Measurements from ENCODE around the gene ACTL9. TPM values are rescaled to one million over a fixed set of nuclear protein-coding genes. Genes with fewer than 3 reads are reported as not detected.

Gene ACTL9
- total RNA-seq, 1 experiment from 2014 or later: not detected

DNA sequence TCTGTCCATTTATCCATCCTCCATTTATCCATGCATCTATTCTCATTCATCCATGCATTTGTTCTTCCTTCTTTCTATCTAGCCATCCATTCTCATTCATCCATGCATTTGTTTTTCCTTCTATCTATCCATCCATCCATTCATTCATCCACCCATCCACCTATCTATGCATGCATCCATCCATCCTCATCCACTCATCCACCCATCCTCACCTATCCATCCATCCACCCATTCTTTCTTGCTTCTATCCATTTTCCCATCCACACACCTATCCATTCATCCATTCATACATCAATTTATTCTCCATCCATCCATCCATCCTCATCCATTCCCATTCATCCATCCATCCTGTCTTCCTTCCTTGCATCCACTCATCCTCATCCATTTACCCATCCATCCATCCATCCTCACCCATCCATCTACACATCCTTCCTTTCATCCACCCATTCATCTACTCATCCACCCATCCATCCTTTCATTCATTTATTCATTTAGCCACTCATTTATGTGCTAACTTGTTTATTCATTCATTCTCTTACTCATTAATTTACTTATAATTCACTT lies 20.3 kb downstream of the ACTL9 start:
- Mint-ChIP-seq H3K9me3 (ENCODE audit: low read depth, unreplicated experiment) (peaks cover 16% of the 10 kb centered on the region), H3K36me3 (ENCODE audit: insufficient read depth, unreplicated experiment) (no peaks in the 10 kb centered on the region), H3K27ac (ENCODE audit: unreplicated experiment) (no peak overlapping the region), H3K27me3 (ENCODE audit: unreplicated experiment) (peaks cover 15% of the 10 kb centered on the region), H3K4me3 (ENCODE audit: low read depth, unreplicated experiment) (no peak overlapping the region), H3K4me1 (ENCODE audit: low read depth, unreplicated experiment) (no peaks in the 10 kb centered on the region)
- no peak for DNase-seq
- intact Hi-C loops (cut with micrococcal nuclease; ENCODE audit: unreplicated experiment): no loop called here
- BruUV-seq (replicated peaks): no TSS peak
- CTCF ChIA-PET: no interaction called here
- TF ChIP-seq, protein P1, sequence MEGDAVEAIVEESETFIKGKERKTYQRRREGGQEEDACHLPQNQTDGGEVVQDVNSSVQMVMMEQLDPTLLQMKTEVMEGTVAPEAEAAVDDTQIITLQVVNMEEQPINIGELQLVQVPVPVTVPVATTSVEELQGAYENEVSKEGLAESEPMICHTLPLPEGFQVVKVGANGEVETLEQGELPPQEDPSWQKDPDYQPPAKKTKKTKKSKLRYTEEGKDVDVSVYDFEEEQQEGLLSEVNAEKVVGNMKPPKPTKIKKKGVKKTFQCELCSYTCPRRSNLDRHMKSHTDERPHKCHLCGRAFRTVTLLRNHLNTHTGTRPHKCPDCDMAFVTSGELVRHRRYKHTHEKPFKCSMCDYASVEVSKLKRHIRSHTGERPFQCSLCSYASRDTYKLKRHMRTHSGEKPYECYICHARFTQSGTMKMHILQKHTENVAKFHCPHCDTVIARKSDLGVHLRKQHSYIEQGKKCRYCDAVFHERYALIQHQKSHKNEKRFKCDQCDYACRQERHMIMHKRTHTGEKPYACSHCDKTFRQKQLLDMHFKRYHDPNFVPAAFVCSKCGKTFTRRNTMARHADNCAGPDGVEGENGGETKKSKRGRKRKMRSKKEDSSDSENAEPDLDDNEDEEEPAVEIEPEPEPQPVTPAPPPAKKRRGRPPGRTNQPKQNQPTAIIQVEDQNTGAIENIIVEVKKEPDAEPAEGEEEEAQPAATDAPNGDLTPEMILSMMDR (IDR thresholded peaks at IDR 0.05; ENCODE audit: unreplicated experiment): no peak

- intact Hi-C loops (cut with micrococcal nuclease; ENCODE audit: unreplicated experiment): no loop called here
- no peaks in the 10 kb centered on the region for H3K4me1 Mint-ChIP-seq (ENCODE audit: low read depth, unreplicated experiment)
- TF ChIP-seq, protein P1 (IDR thresholded peaks at IDR 0.05; ENCODE audit: unreplicated experiment): no peak
- H3K27ac Mint-ChIP-seq (ENCODE audit: unreplicated experiment): no peak overlapping the region
- H3K27me3 Mint-ChIP-seq (ENCODE audit: unreplicated experiment): peaks cover 15% of the 10 kb centered on the region
- H3K4me3 Mint-ChIP-seq (ENCODE audit: low read depth, unreplicated experiment): no peak overlapping the region
- CTCF ChIA-PET: no interaction called here
- H3K9me3 Mint-ChIP-seq (ENCODE audit: low read depth, unreplicated experiment): peaks cover 13% of the 10 kb centered on the region
- H3K36me3 Mint-ChIP-seq (ENCODE audit: insufficient read depth, unreplicated experiment): no peaks in the 10 kb centered on the region
- DNase-seq: no peak
- BruUV-seq (replicated peaks): no TSS peak
These were observed 23.5 kb downstream of the ACTL9 start for GRCh38 chr19:8675066-8675465.

DNA sequence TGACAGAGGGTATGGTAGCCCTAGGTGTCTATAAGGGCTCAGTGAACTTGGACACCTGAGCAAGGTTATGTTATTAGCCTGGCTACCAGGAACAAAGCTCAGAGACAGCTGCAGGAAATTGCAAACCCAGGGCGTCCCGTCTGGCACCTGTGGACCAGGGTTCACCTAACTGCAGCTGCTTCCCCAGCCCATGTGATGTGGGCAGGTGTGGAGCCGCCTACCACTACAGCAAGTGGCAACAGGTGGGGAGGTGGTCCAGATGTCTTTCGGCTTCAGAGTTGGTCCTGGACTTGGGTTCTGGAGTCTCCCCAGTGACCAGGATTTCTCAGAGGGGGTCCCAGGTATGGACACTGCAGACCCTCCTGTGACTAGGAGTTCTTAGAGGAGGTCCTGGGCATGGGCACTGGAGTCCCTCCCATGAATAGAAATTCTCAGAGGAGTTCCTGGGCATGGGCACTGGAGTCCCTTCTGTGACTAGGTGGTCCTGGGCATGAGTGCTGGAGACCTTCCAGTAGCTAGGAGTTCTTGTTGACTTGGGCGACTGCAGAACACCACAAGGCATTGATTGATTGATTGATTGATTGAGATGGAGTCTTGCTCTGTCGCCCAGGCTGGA lies 25.2 kb downstream of the ACTL9 start:
- intact Hi-C loops (cut with micrococcal nuclease; ENCODE audit: unreplicated experiment): no loop called here
- no peak overlapping the region for H3K4me3 Mint-ChIP-seq (ENCODE audit: low read depth, unreplicated experiment)
- H3K27me3 Mint-ChIP-seq (ENCODE audit: unreplicated experiment): peaks cover 15% of the 10 kb centered on the region
- no peak for DNase-seq
- H3K9me3 Mint-ChIP-seq (ENCODE audit: low read depth, unreplicated experiment): peaks cover 10% of the 10 kb centered on the region
- TF ChIP-seq, protein P1 (IDR thresholded peaks at IDR 0.05; ENCODE audit: unreplicated experiment): no peak
- no peaks in the 10 kb centered on the region for H3K4me1 Mint-ChIP-seq (ENCODE audit: low read depth, unreplicated experiment)
- no peak overlapping the region for H3K27ac Mint-ChIP-seq (ENCODE audit: unreplicated experiment)
- H3K36me3 Mint-ChIP-seq (ENCODE audit: insufficient read depth, unreplicated experiment): no peaks in the 10 kb centered on the region
- CTCF ChIA-PET: no interaction called here
- BruUV-seq (replicated peaks): no TSS peak

DNA sequence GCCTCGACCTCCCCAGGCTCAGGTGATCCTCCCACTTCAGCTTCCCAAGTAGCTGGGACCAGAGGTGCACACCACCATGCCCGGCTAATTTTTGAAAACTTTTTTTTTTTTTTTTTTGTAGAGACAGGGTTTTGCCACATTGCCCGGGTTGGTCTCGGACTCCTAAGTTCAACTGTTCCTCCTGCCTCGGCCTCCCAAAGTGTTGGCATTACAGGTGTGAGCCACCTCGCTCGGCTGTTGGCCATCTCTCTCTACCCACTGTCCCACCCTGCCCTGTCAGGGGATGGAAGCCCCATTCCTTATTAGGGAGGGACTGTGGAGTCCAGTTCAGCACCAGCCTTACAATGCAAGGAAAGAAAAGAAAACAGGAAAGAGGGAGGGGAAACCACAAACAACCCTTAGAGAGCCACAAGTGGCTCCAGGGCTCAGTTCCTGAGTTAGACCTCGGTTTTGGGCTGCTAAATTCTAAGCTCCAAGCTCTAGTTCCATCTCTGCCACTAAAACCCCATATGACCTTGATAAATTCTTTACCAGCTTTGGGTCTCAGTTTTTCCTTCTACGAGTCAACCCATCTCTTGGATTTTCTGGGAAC lies 31.7 kb downstream of the ACTL9 start:
- Mint-ChIP-seq H3K36me3 (ENCODE audit: insufficient read depth, unreplicated experiment) (no peaks in the 10 kb centered on the region), H3K27me3 (ENCODE audit: unreplicated experiment) (peaks cover 26% of the 10 kb centered on the region), H3K27ac (ENCODE audit: unreplicated experiment) (no peak overlapping the region), H3K9me3 (ENCODE audit: low read depth, unreplicated experiment) (no peaks in the 10 kb centered on the region), H3K4me3 (ENCODE audit: low read depth, unreplicated experiment) (no peak overlapping the region), H3K4me1 (ENCODE audit: low read depth, unreplicated experiment) (no peaks in the 10 kb centered on the region)
- BruUV-seq (replicated peaks): no TSS peak
- intact Hi-C loops (cut with micrococcal nuclease; ENCODE audit: unreplicated experiment): no loop called here
- CTCF ChIA-PET: no interaction called here
- no peak for DNase-seq
- TF ChIP-seq, protein P1 (IDR thresholded peaks at IDR 0.05; ENCODE audit: unreplicated experiment): no peak

All from Calu3 (cell line).